ENCODE measurements around the gene TMTC2. TPM values are rescaled to one million over a fixed set of nuclear protein-coding genes. Genes with fewer than 3 reads are reported as not detected.
A peak's percentile ranks its signal among the peaks of the same experiment; 100 is the strongest.

The TMTC2 gene
- polyA plus RNA-seq, 1 donor from 2014 or later: 20.6 TPM

- Histone ChIP-seq H3K27ac (ENCODE audit: low read length) (no peak overlapping the region), H3K9ac (ENCODE audit: low read length) (no peak overlapping the region), H3F3A (ENCODE audit: insufficient read depth, low read length, poor library complexity, severe bottlenecking) (no peaks in the 10 kb centered on the region), H3K79me2 (replicated peaks; ENCODE audit: insufficient read depth, low read length) (no peaks in the 10 kb centered on the region), H3K36me3 (ENCODE audit: insufficient read depth, low read length) (peaks cover 4% of the 10 kb centered on the region), H3K4me2 (ENCODE audit: low read length) (no peak overlapping the region), H3K9me2 (ENCODE audit: insufficient read depth, low read length) (no peaks in the 10 kb centered on the region), H3K27me3 (ENCODE audit: insufficient read depth, low read depth, low read length) (no peaks in the 10 kb centered on the region), H3K4me3 (ENCODE audit: low read length) (no peak overlapping the region), H2AFZ (ENCODE audit: low read depth, low read length) (no peak overlapping the region), H3K9me3 (ENCODE audit: low read length) (no peaks in the 10 kb centered on the region), H4K20me1 (ENCODE audit: insufficient read depth) (no peaks in the 10 kb centered on the region)
- no peak for TF ChIP-seq EZH2 (IDR thresholded peaks at IDR 0.05; ENCODE audit: borderline replicate concordance, insufficient read depth, low read length, poor library complexity, severe bottlenecking)
- no peak for TF ChIP-seq EP300 (conservative IDR thresholded peaks at IDR 0.05; ENCODE audit: poor library complexity, severe bottlenecking)
- no peak for TF ChIP-seq SMC3 (conservative IDR thresholded peaks at IDR 0.05; ENCODE audit: poor library complexity)
- TF ChIP-seq MXI1 (conservative IDR thresholded peaks at IDR 0.05; ENCODE audit: poor library complexity, severe bottlenecking): no peak
- no peak for TF ChIP-seq RAD21 (conservative IDR thresholded peaks at IDR 0.05)
- no peak for TF ChIP-seq POLR2AphosphoS5 (IDR thresholded peaks at IDR 0.05)
Measured at GRCh38 chr12:83008703-83009102, 322.0 kb downstream of the TMTC2 start.

GRCh38 chr12:83010169-83010804 lies 323.6 kb downstream of the TMTC2 start:
- Histone ChIP-seq H3F3A (ENCODE audit: insufficient read depth, low read length, poor library complexity, severe bottlenecking) (no peaks in the 10 kb centered on the region), H3K4me3 (ENCODE audit: low read length) (no peak overlapping the region), H3K9ac (ENCODE audit: low read length) (no peak overlapping the region), H3K27ac (ENCODE audit: low read length) (no peak overlapping the region), H2AFZ (ENCODE audit: low read depth, low read length) (no peak overlapping the region), H3K9me2 (ENCODE audit: insufficient read depth, low read length) (no peaks in the 10 kb centered on the region), H3K79me2 (replicated peaks; ENCODE audit: insufficient read depth, low read length) (no peaks in the 10 kb centered on the region), H3K4me2 (ENCODE audit: low read length) (no peak overlapping the region), H3K9me3 (ENCODE audit: low read length) (no peaks in the 10 kb centered on the region), H3K36me3 (ENCODE audit: insufficient read depth, low read length) (peaks cover 4% of the 10 kb centered on the region), H3K27me3 (ENCODE audit: insufficient read depth, low read depth, low read length) (no peaks in the 10 kb centered on the region), H4K20me1 (ENCODE audit: insufficient read depth) (no peaks in the 10 kb centered on the region)
- TF ChIP-seq CTCF (IDR thresholded peaks at IDR 0.05; ENCODE audit: poor library complexity, severe bottlenecking) (no peak), RAD21 (conservative IDR thresholded peaks at IDR 0.05) (no peak)

GRCh38 chr12:83015390-83016217 lies 328.9 kb downstream of the TMTC2 start:
- H3K4me3 ChIP-seq (ENCODE audit: low read length): no peak overlapping the region

More at GRCh38 chr12:83015390-83016217, 328.9 kb downstream of the TMTC2 start:
- no peaks in the 10 kb centered on the region for H3K9me3 ChIP-seq (ENCODE audit: low read length)
- TF ChIP-seq EP300 (conservative IDR thresholded peaks at IDR 0.05; ENCODE audit: poor library complexity, severe bottlenecking): peak; percentile 49
- no peak for TF ChIP-seq CTCF (IDR thresholded peaks at IDR 0.05; ENCODE audit: poor library complexity, severe bottlenecking)
- TF ChIP-seq SMC3 (conservative IDR thresholded peaks at IDR 0.05; ENCODE audit: poor library complexity): peak; percentile 15
- H4K20me1 ChIP-seq (ENCODE audit: insufficient read depth): no peaks in the 10 kb centered on the region
- H3F3A ChIP-seq (ENCODE audit: insufficient read depth, low read length, poor library complexity, severe bottlenecking): no peaks in the 10 kb centered on the region
- H3K9me2 ChIP-seq (ENCODE audit: insufficient read depth, low read length): no peaks in the 10 kb centered on the region
- no peaks in the 10 kb centered on the region for H3K36me3 ChIP-seq (ENCODE audit: insufficient read depth, low read length)
- H3K27ac ChIP-seq (ENCODE audit: low read length): peak overlapping the region; percentile 43
- H3K79me2 ChIP-seq (replicated peaks; ENCODE audit: insufficient read depth, low read length): no peaks in the 10 kb centered on the region
- H2AFZ ChIP-seq (ENCODE audit: low read depth, low read length): no peak overlapping the region
- no peaks in the 10 kb centered on the region for H3K27me3 ChIP-seq (ENCODE audit: insufficient read depth, low read depth, low read length)
- peak overlapping the region; percentile 15 for H3K9ac ChIP-seq (ENCODE audit: low read length)
- H3K4me2 ChIP-seq (ENCODE audit: low read length): no peak overlapping the region
